GM18870 (cell line): ENCODE measurements around the gene MEGF6.

Experiments used
- ATAC-seq: cut with Tn5 transposase; IDR thresholded peaks from one replicate; pipeline ENCODE4 v1.9.1; 2021; ENCODE audit warnings: moderate library complexity; ENCODE audit not compliant: unreplicated experiment

The MEGF6 gene

GRCh38 chr1:3461238-3461933, 149.9 kb downstream of the MEGF6 start:
- no peak for ATAC-seq

GRCh38 chr1:3460672-3461131, 150.6 kb downstream of the MEGF6 start:
- ATAC-seq, result no peak

GRCh38 chr1:3459940-3460671, 151.2 kb downstream of the MEGF6 start:
- ATAC-seq, result no peak

- no peak for ATAC-seq
Measured at GRCh38 chr1:3459051-3459908, 152.0 kb downstream of the MEGF6 start.

- no peak for ATAC-seq
Measured at GRCh38 chr1:3457910-3458883, 153.1 kb downstream of the MEGF6 start.

GRCh38 chr1:3456964-3457909, 154.1 kb downstream of the MEGF6 start:
- no peak for ATAC-seq

GRCh38 chr1:3456449-3456963, 154.8 kb downstream of the MEGF6 start:
- ATAC-seq, result no peak

GRCh38 chr1:3455670-3456448, 155.4 kb downstream of the MEGF6 start:
- no peak for ATAC-seq

GRCh38 chr1:3454811-3455618, 156.3 kb downstream of the MEGF6 start:
- no peak for ATAC-seq

GRCh38 chr1:3453891-3454810, 157.2 kb downstream of the MEGF6 start, which contains the start of gene ARHGEF16:
ARHGEF16 (plus strand) TSS chr1:3454665; CDS start chr1:3463085, 8,420 bp downstream.
- no peak for ATAC-seq

- ATAC-seq, result no peak
Measured at GRCh38 chr1:3453203-3453761, 158.0 kb downstream of the MEGF6 start.

GRCh38 chr1:3452866-3453175, 158.5 kb downstream of the MEGF6 start:
- ATAC-seq, result no peak

- no peak for ATAC-seq
Measured at GRCh38 chr1:3451994-3452865, 159.1 kb downstream of the MEGF6 start.

- no peak for ATAC-seq
Measured at GRCh38 chr1:3450983-3451382, 160.3 kb downstream of the MEGF6 start.

GRCh38 chr1:3450202-3450863, 161.0 kb downstream of the MEGF6 start:
- no peak for ATAC-seq
